Measurements from ENCODE around the gene LYPD6. TPM values are rescaled to one million over a fixed set of nuclear protein-coding genes. Genes with fewer than 3 reads are reported as not detected.

The LYPD6 gene
- total and polyA plus RNA-seq, 2 donors (not counting 1 experiment from before 2014, with no cell fraction given) = not detected

DNA sequence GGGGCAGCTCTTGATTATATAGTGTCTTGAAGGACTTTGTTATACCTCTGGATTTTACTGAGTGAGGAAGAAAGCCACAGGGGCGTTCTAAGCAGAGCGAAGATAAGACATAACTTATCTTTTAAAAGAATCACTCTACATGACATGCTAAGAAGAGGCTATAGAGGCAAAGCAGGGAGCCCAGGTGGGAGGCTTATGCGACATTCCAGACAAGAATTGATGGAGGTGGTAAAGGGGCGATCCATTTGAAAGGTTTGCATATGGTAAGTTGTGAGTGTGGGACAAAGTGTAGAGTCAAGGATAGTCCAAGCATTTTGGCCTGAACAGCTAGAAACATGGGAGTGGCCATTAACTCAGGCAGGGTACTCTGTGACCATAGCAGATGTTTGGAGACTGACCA, 49.8 kb downstream of the LYPD6 start:
- Mint-ChIP-seq H3K27me3 (peaks cover 11% of the 10 kb centered on the region), H3K4me1 (no peaks in the 10 kb centered on the region), H3K9me3 (ENCODE audit: insufficient read depth) (no peaks in the 10 kb centered on the region), H3K27ac (no peak overlapping the region), H3K4me3 (no peak overlapping the region)
- no peaks in the 10 kb centered on the region for H3K79me2 ChIP-seq (ENCODE audit: control insufficient read depth, insufficient read depth, low read length)
- H3K27me3 ChIP-seq (replicated peaks in 1 of 4; ENCODE audit: control extremely low read depth in 1 of 4, control insufficient read depth in 3 of 4, insufficient read depth in 4 of 4, low read length in 3 of 4) = no peaks in the 10 kb centered on the region
- no peak overlapping the region for H3K27ac ChIP-seq (ENCODE audit: low read length in 2 of 2)
- WGBS (ENCODE audit: insufficient coverage) = 89% methylated on average over 2 of the region's 4 CpGs
- intact Hi-C loops (cut with micrococcal nuclease) = no loop called here
- no peak overlapping the region for H3K9ac ChIP-seq (ENCODE audit: low read length)
- H3K4me1 ChIP-seq (ENCODE audit: control insufficient read depth in 2 of 2, insufficient read depth in 2 of 2, low read length in 2 of 2) = no peaks in the 10 kb centered on the region
- TF ChIP-seq EZH2 (IDR thresholded peaks at IDR 0.05; ENCODE audit: borderline replicate concordance, insufficient read depth, low read depth, low read length, poor library complexity, severe bottlenecking) = no peak
- TF ChIP-seq, protein P1, sequence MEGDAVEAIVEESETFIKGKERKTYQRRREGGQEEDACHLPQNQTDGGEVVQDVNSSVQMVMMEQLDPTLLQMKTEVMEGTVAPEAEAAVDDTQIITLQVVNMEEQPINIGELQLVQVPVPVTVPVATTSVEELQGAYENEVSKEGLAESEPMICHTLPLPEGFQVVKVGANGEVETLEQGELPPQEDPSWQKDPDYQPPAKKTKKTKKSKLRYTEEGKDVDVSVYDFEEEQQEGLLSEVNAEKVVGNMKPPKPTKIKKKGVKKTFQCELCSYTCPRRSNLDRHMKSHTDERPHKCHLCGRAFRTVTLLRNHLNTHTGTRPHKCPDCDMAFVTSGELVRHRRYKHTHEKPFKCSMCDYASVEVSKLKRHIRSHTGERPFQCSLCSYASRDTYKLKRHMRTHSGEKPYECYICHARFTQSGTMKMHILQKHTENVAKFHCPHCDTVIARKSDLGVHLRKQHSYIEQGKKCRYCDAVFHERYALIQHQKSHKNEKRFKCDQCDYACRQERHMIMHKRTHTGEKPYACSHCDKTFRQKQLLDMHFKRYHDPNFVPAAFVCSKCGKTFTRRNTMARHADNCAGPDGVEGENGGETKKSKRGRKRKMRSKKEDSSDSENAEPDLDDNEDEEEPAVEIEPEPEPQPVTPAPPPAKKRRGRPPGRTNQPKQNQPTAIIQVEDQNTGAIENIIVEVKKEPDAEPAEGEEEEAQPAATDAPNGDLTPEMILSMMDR (IDR thresholded peaks at IDR 0.05) = no peak
- ATAC-seq (ENCODE audit: low read depth) (no peak), DNase-seq (no peak)
- CTCF ChIA-PET = no interaction called here
- no peak overlapping the region for H3K4me3 ChIP-seq (ENCODE audit: control extremely low read depth in 1 of 5, extremely low read depth in 1 of 5, insufficient read depth in 1 of 5, low read depth in 2 of 5, low read length in 4 of 5)
- H3K36me3 ChIP-seq (replicated peaks in 1 of 2; ENCODE audit: control extremely low read depth in 1 of 2, control insufficient read depth in 1 of 2, extremely low read depth in 1 of 2, insufficient read depth in 2 of 2, low read length in 1 of 2) = no peaks in the 10 kb centered on the region
- POLR2A ChIA-PET = no interaction called here
- no peaks in the 10 kb centered on the region for H4K20me1 ChIP-seq (ENCODE audit: control insufficient read depth, insufficient read depth, low read length, poor library complexity, severe bottlenecking)
- H3K4me2 ChIP-seq (replicated peaks; ENCODE audit: low read depth, low read length, poor library complexity, severe bottlenecking) = no peak overlapping the region
- H2AFZ ChIP-seq (ENCODE audit: insufficient read depth, low read depth, low read length, poor library complexity, severe bottlenecking) = no peak overlapping the region
- no peaks in the 10 kb centered on the region for H3K9me3 ChIP-seq (ENCODE audit: control extremely low read depth in 1 of 3, control insufficient read depth in 2 of 3, insufficient read depth in 1 of 3, low read length in 2 of 3)

GRCh38 chr2:149383340-149383739, 53.0 kb downstream of the LYPD6 start:
- no peak for DNase-seq
- ATAC-seq (ENCODE audit: low read depth) = no peak
- H3K4me1 ChIP-seq (ENCODE audit: control insufficient read depth in 2 of 2, insufficient read depth in 2 of 2, low read length in 2 of 2) = no peaks in the 10 kb centered on the region
- Mint-ChIP-seq H3K4me3 (no peak overlapping the region), H3K27me3 (peaks cover 8% of the 10 kb centered on the region), H3K9me3 (ENCODE audit: insufficient read depth) (no peaks in the 10 kb centered on the region), H3K27ac (no peak overlapping the region), H3K4me1 (no peaks in the 10 kb centered on the region)
- POLR2A ChIA-PET = no interaction called here
- H3K9ac ChIP-seq (ENCODE audit: low read length) = no peak overlapping the region
- CTCF ChIA-PET = no interaction called here
- intact Hi-C loops (cut with micrococcal nuclease) = no loop called here
- no peak overlapping the region for H3K4me3 ChIP-seq (ENCODE audit: control extremely low read depth in 1 of 5, extremely low read depth in 1 of 5, insufficient read depth in 1 of 5, low read depth in 2 of 5, low read length in 4 of 5)
- H3K27ac ChIP-seq (ENCODE audit: low read length in 2 of 2) = no peak overlapping the region
- no CpG with 5 or more reads among the region's 1 CpG for WGBS (ENCODE audit: insufficient coverage)
- peaks cover 0 to 4% (median 0%) of the 10 kb centered on the region in 4 experiments for H3K27me3 ChIP-seq (replicated peaks in 1 of 4; ENCODE audit: control extremely low read depth in 1 of 4, control insufficient read depth in 3 of 4, insufficient read depth in 4 of 4, low read length in 3 of 4)
- H4K20me1 ChIP-seq (ENCODE audit: control insufficient read depth, insufficient read depth, low read length, poor library complexity, severe bottlenecking) = no peaks in the 10 kb centered on the region
- no peaks in the 10 kb centered on the region for H3K79me2 ChIP-seq (ENCODE audit: control insufficient read depth, insufficient read depth, low read length)
- no peak overlapping the region for H2AFZ ChIP-seq (ENCODE audit: insufficient read depth, low read depth, low read length, poor library complexity, severe bottlenecking)
- H3K36me3 ChIP-seq (replicated peaks in 1 of 2; ENCODE audit: control extremely low read depth in 1 of 2, control insufficient read depth in 1 of 2, extremely low read depth in 1 of 2, insufficient read depth in 2 of 2, low read length in 1 of 2) = no peaks in the 10 kb centered on the region
- no peaks in the 10 kb centered on the region for H3K9me3 ChIP-seq (ENCODE audit: control extremely low read depth in 1 of 3, control insufficient read depth in 2 of 3, insufficient read depth in 1 of 3, low read length in 2 of 3)
- no peak for TF ChIP-seq EZH2 (IDR thresholded peaks at IDR 0.05; ENCODE audit: borderline replicate concordance, insufficient read depth, low read depth, low read length, poor library complexity, severe bottlenecking)
- TF ChIP-seq, protein P1 (IDR thresholded peaks at IDR 0.05) = no peak
- no peak overlapping the region for H3K4me2 ChIP-seq (replicated peaks; ENCODE audit: low read depth, low read length, poor library complexity, severe bottlenecking)
